H1 (cell line): Measurements from ENCODE around the gene ZFP64. TPM values are rescaled to one million over a fixed set of nuclear protein-coding genes. Genes with fewer than 3 reads are reported as not detected.

Source experiments
- CTCF ChIA-PET: fragments of 300-600 bp; sonication (Branson Sonifier 250); formaldehyde crosslinking; loops from one replicate; lab custom pipeline; 2021; ENCODE audit not compliant: partially characterized antibody; lab: Charles Lee
- POLR2A ChIA-PET: fragments of 300-600 bp; sonication (Branson Sonifier 250); formaldehyde crosslinking; loops from one replicate; lab custom pipeline; 2021; ENCODE audit warnings: inconsistent platforms; ENCODE audit not compliant: partially characterized antibody; lab: Charles Lee
- DNase-seq, 2 experiments: peaks; one replicate each; pipeline versions ENCODE4 v3.0.0 to v3.0.0-alpha.2; 2010 to 2022; ENCODE audit warnings: low spot score in 2 of 2, low read depth in 1 of 2, mixed read lengths in 1 of 2
- FAIRE-seq: peaks from 2 replicates; lab custom pipeline; 2011; peaks lifted over from hg19 to GRCh38; lab: Jason Lieb, UNC
- H2AFZ ChIP-seq: 2 replicates; pipeline ENCODE4 v1.8.1; 2012; ENCODE audit warnings: low read length, inconsistent platforms
- H2AK5ac ChIP-seq: 2 replicates; pipeline ENCODE4 v1.6.1; 2013; ENCODE audit warnings: low read depth, low read length
- H2BK120ac ChIP-seq: replicated peaks from 2 replicates; pipeline ENCODE3; 2013; ENCODE audit warnings: low read depth, low read length, inconsistent platforms
- H2BK12ac ChIP-seq: 2 replicates; pipeline ENCODE4 v1.6.1; 2013; ENCODE audit warnings: low read depth, low read length
- H2BK15ac ChIP-seq: 2 replicates; pipeline ENCODE4 v1.6.1; 2013; ENCODE audit warnings: low read length
- H2BK20ac ChIP-seq: 2 replicates; pipeline ENCODE4 v1.6.1; 2013; ENCODE audit warnings: low read length
- H2BK5ac ChIP-seq: 2 replicates; pipeline ENCODE4 v1.6.1; 2013; ENCODE audit warnings: low read depth, low read length
- H3K14ac ChIP-seq: 2 replicates; pipeline ENCODE4 v1.6.1; 2013; ENCODE audit warnings: inconsistent platforms; ENCODE audit not compliant: insufficient read length
- H3K18ac ChIP-seq: 2 replicates; pipeline ENCODE4 v1.6.1; 2013; ENCODE audit warnings: low read length; ENCODE audit errors: extremely low read depth
- H3K23ac ChIP-seq: 2 replicates; pipeline ENCODE4 v1.6.1; 2013; ENCODE audit warnings: inconsistent platforms; ENCODE audit not compliant: insufficient read length
- H3K23me2 ChIP-seq: 2 replicates; pipeline ENCODE4 v1.6.1; 2013; ENCODE audit warnings: low read depth, low read length
- H3K27ac ChIP-seq: 2 replicates; pipeline ENCODE4 v1.6.1; 2011; ENCODE audit warnings: low read depth, low read length, inconsistent platforms
- H3K27me3 ChIP-seq, 4 experiments: replicated peaks in 1 of 4; 1 replicate in 1 of 4; 2 replicates in 3 of 4; pipeline versions ENCODE4 v1.6.1 to v1.8.1; 2011 to 2013; ENCODE audit warnings: low read length in 3 of 4, mild to moderate bottlenecking in 3 of 4, inconsistent platforms in 2 of 4, mixed read lengths in 2 of 4, moderate library complexity in 1 of 4; ENCODE audit not compliant: control insufficient read depth in 3 of 4, insufficient read depth in 3 of 4; ENCODE audit errors: extremely low read depth in 1 of 4
- H3K36me3 ChIP-seq, 4 experiments: 2 replicates each; pipeline versions ENCODE4 v1.6.1 to v1.8.1; 2011 to 2013; ENCODE audit warnings: mild to moderate bottlenecking in 4 of 4, low read length in 3 of 4, moderate library complexity in 2 of 4, control low read depth in 1 of 4, inconsistent platforms in 1 of 4; ENCODE audit not compliant: insufficient read depth in 4 of 4, control insufficient read depth in 2 of 4
- H3K4ac ChIP-seq: replicated peaks from 2 replicates; pipeline ENCODE3; 2013; ENCODE audit warnings: low read length, low read depth, mixed read lengths, inconsistent platforms; ENCODE audit not compliant: insufficient read length
- H3K4me1 ChIP-seq, 4 experiments: replicated peaks in 1 of 4; 1 replicate in 1 of 4; 2 replicates in 3 of 4; pipeline versions ENCODE4 v1.6.1 to v1.8.1; 2011 to 2013; ENCODE audit warnings: low read length in 3 of 4, inconsistent platforms in 2 of 4, mixed read lengths in 1 of 4; ENCODE audit not compliant: insufficient read depth in 4 of 4, control insufficient read depth in 3 of 4
- H3K4me2 ChIP-seq, 2 experiments: 2 replicates each; pipeline versions ENCODE4 v1.6.1 to v1.8.1; 2011 to 2013; ENCODE audit warnings: low read depth in 2 of 2, low read length in 2 of 2, control low read depth in 1 of 2, inconsistent platforms in 1 of 2, mild to moderate bottlenecking in 1 of 2; ENCODE audit not compliant: insufficient read depth in 1 of 2
- H3K4me3 ChIP-seq, 4 experiments: fragments of 200-600, 300-600 bp in 1 of 4; sonication (generic), shearing (Covaris generic), sonication (Bioruptor Twin) in 1 of 4; 2 replicates each; pipeline versions ENCODE4 v1.5.1 to v1.8.1; 2011 to 2016; ENCODE audit warnings: low read length in 4 of 4, low read depth in 3 of 4, control low read depth in 2 of 4, inconsistent platforms in 2 of 4, mild to moderate bottlenecking in 2 of 4, mixed read lengths in 1 of 4, moderate library complexity in 1 of 4; ENCODE audit not compliant: insufficient read depth in 2 of 4; ENCODE audit errors: extremely low read depth in 1 of 4
- H3K56ac ChIP-seq: replicated peaks from 2 replicates; pipeline ENCODE3; 2013; ENCODE audit warnings: low read depth, mild to moderate bottlenecking, mixed read lengths, low read length, inconsistent platforms; ENCODE audit not compliant: insufficient read length
- H3K79me1 ChIP-seq: 2 replicates; pipeline ENCODE4 v1.6.1; 2013; ENCODE audit warnings: low read depth, low read length, control low read depth
- H3K79me2 ChIP-seq, 2 experiments: 2 replicates each; pipeline versions ENCODE4 v1.6.1 to v1.8.1; 2012 to 2013; ENCODE audit warnings: low read length in 2 of 2, mild to moderate bottlenecking in 2 of 2, inconsistent platforms in 1 of 2; ENCODE audit not compliant: insufficient read depth in 2 of 2, control insufficient read depth in 1 of 2
- H3K9ac ChIP-seq, 4 experiments: replicated peaks in 1 of 4; 1 replicate in 1 of 4; 2 replicates in 3 of 4; pipeline versions ENCODE4 v1.6.1 to v1.8.1; 2011 to 2013; ENCODE audit warnings: low read depth in 3 of 4, low read length in 3 of 4, control low read depth in 2 of 4, mild to moderate bottlenecking in 2 of 4, moderate library complexity in 2 of 4, inconsistent platforms in 1 of 4; ENCODE audit errors: extremely low read depth in 1 of 4
- H3K9me3 ChIP-seq, 2 experiments: 2 replicates each; pipeline versions ENCODE4 v1.6.1 to v1.8.1; 2012 to 2013; ENCODE audit warnings: mild to moderate bottlenecking in 2 of 2, moderate library complexity in 2 of 2, control low read depth in 1 of 2, inconsistent platforms in 1 of 2, low read depth in 1 of 2, low read length in 1 of 2, mixed read lengths in 1 of 2; ENCODE audit not compliant: insufficient read depth in 2 of 2
- H4K20me1 ChIP-seq, 2 experiments: replicated peaks in 1 of 2; 2 replicates each; pipeline versions ENCODE3 to v1.8.1; 2011 to 2013; ENCODE audit warnings: inconsistent platforms in 2 of 2, low read length in 2 of 2, mild to moderate bottlenecking in 1 of 2; ENCODE audit not compliant: insufficient read depth in 2 of 2, control insufficient read depth in 1 of 2
- H4K5ac ChIP-seq: 2 replicates; pipeline ENCODE4 v1.6.1; 2013; ENCODE audit warnings: low read length, low read depth, mixed read lengths, inconsistent platforms; ENCODE audit not compliant: insufficient read length
- H4K8ac ChIP-seq: 2 replicates; pipeline ENCODE4 v1.8.0; 2013; ENCODE audit warnings: mild to moderate bottlenecking, moderate library complexity, low read length, inconsistent platforms; ENCODE audit not compliant: insufficient read depth; ENCODE audit errors: extremely low read depth
- H4K91ac ChIP-seq: replicated peaks from 2 replicates; pipeline ENCODE3; 2013; ENCODE audit warnings: low read length, mixed read lengths, inconsistent platforms; ENCODE audit not compliant: insufficient read length
- CHD2 ChIP-seq: IDR thresholded peaks from 2 replicates; pipeline ENCODE4 v1.6.1; 2012; ENCODE audit warnings: low read length, improper control_type of control experiment
- EGR1 ChIP-seq: IDR thresholded peaks from 2 replicates; pipeline ENCODE4 v1.6.1; 2011; ENCODE audit warnings: low read depth, low read length, borderline replicate concordance
- EP300 ChIP-seq, 2 experiments: IDR thresholded peaks; 1 replicate in 1 of 2; 2 replicates in 1 of 2; pipeline ENCODE4 v1.6.1; 2011 to 2012; ENCODE audit warnings: low read depth in 2 of 2, low read length in 2 of 2, mild to moderate bottlenecking in 2 of 2, borderline replicate concordance in 1 of 2, inconsistent platforms in 1 of 2, moderate library complexity in 1 of 2
- KDM4A ChIP-seq: IDR thresholded peaks from one replicate; pipeline ENCODE4 v1.7.1; 2012; ENCODE audit warnings: low read depth, mild to moderate bottlenecking, moderate library complexity, low read length, inconsistent platforms; ENCODE audit not compliant: severe bottlenecking
- KDM5A ChIP-seq: fragments of 200-600 bp; IDR thresholded peaks from 2 replicates; pipeline ENCODE4 v1.7.1; 2012; ENCODE audit warnings: mild to moderate bottlenecking, low read length, inconsistent platforms, mixed read lengths
- MAFK ChIP-seq: IDR thresholded peaks from 2 replicates; pipeline ENCODE4 v1.6.1; 2012; ENCODE audit warnings: low read depth, mild to moderate bottlenecking, improper control_type of control experiment, low read length
- NANOG ChIP-seq: IDR thresholded peaks from 2 replicates; pipeline ENCODE4 v1.6.1; 2011; ENCODE audit warnings: low read length, low read depth, mild to moderate bottlenecking, inconsistent platforms; ENCODE audit not compliant: insufficient read depth, poor library complexity, severe bottlenecking
- POU5F1 ChIP-seq: IDR thresholded peaks from 2 replicates; pipeline ENCODE4 v1.6.1; 2011; ENCODE audit warnings: low read depth, mild to moderate bottlenecking, low read length, moderate library complexity
- RAD21 ChIP-seq, 2 experiments: IDR thresholded peaks in 1 of 2; conservative IDR thresholded peaks in 1 of 2; 2 replicates each; pipeline ENCODE4 v1.6.1; 2011; ENCODE audit warnings: low read depth in 2 of 2, low read length in 2 of 2, improper control_type of control experiment in 1 of 2, inconsistent platforms in 1 of 2, mild to moderate bottlenecking in 1 of 2, moderate library complexity in 1 of 2
- SIRT6 ChIP-seq: IDR thresholded peaks from one replicate; pipeline ENCODE4 v1.7.1; 2012; ENCODE audit warnings: low read length, inconsistent platforms
- YY1 ChIP-seq: IDR thresholded peaks from 2 replicates; pipeline ENCODE4 v1.6.1; 2011; ENCODE audit warnings: low read depth, mild to moderate bottlenecking, low read length
- WGBS, 2 experiments: shearing (Covaris generic) in 1 of 2; methylation state at CpG; one replicate each; pipeline versions ENCODE4 v1.1.6 to v1.1.7; 2013 to 2015; ENCODE audit warnings: low lambda C conversion rate in 2 of 2, mixed read lengths in 2 of 2, inconsistent platforms in 1 of 2, low coverage in 1 of 2, missing lambda C conversion rate in 1 of 2; ENCODE audit not compliant: insufficient replicate concordance in 2 of 2, insufficient coverage in 1 of 2, insufficient read length in 1 of 2; ENCODE audit errors: extremely low coverage in 1 of 2, missing lambda C conversion rate in 1 of 2; 5-methylcytosine and 5-hydroxymethylcytosine counted together
- polyA plus RNA-seq, 7 experiments: library from polyadenylated mRNA; depleted of rRNA in 3 of 7; stranded (reverse) in 5 of 7; unstranded in 2 of 7; fragments of >200 nt in 5 of 7; fragments of 200-250 nt in 2 of 7; gene quantifications; 1 replicate in 5 of 7; 2 replicates in 1 of 7; 4 replicates in 1 of 7; pipeline versions ENCODE4 v1.2.1 to v1.2.3, GENCODE V29; 2011 to 2013; ENCODE audit warnings: missing spikeins in 2 of 7, mixed read lengths in 2 of 7
- total RNA-seq: library from RNA; stranded (reverse); fragmentation: NEBNext Ultra II Directional; extraction: Animal tissue kit (Norgen Biotek cat#: 25700); gene quantifications from 2 replicates; pipeline ENCODE4 v1.2.1, GENCODE V29; 2021
- TF ChIP-seq, protein P1 (sequence below): IDR thresholded peaks from 2 replicates; pipeline ENCODE4 v1.6.1; 2011; ENCODE audit warnings: low read length, improper control_type of control experiment

ZFP64 gene
- total and polyA plus RNA-seq, 2 of the 8 experiments (the other 6 are each of a cell fraction or from before 2014, with no cell fraction given): 25.3 to 43.7 TPM

DNA sequence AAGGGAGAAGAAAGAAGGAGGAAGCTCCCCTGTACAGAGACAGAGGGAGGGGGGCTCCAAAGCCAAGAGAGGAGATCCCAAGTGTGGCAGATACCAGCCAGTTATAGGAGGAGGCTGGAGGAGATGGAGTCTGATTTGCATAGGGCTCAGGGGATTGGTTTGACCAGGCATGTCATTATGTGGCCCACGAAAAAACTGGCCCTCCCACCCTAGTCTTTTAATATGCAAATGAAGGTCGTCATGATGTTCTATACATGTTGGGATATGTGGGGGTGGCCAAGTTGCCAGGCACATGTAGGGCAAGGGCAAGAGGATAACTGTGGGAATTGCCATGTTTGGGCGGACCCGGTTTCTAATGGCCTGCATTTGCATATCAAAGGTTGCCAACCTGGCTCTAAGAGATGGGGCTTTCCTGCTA, 17.6 kb upstream of the ZFP64 start:
- no peaks in the 10 kb centered on the region for H3K27me3 ChIP-seq
- peaks cover 0 to 6% of the 10 kb centered on the region in 2 experiments; a peak in 1 of 4 replicates for H3K9me3 ChIP-seq
- H3K56ac ChIP-seq: no peak overlapping the region
- DNase-seq (peak in 1 of 2 experiments; percentile 65), FAIRE-seq (peak; percentile 81)
- no peaks in the 10 kb centered on the region for H4K20me1 ChIP-seq
- no peak overlapping the region for H4K5ac ChIP-seq
- H2BK5ac ChIP-seq: no peak overlapping the region
- H3K23me2 ChIP-seq: no peaks in the 10 kb centered on the region
- peak overlapping the region in 1 of 4 experiments; percentile 33; a peak in 1 of 8 replicates for H3K4me3 ChIP-seq
- H2AK5ac ChIP-seq: no peak overlapping the region
- peaks cover 0 to 12% (median 9%) of the 10 kb centered on the region in 4 experiments; a peak in 6 of 7 replicates for H3K4me1 ChIP-seq
- POLR2A ChIA-PET: interaction anchor here (1.3 to 1.7 kb wide), 2 partner anchors 17 to 104 kb away, joined by 3 to 6 read pairs; partner anchors contain the start of gene ZFP64
- H3K36me3 ChIP-seq: no peaks in the 10 kb centered on the region
- H3K79me2 ChIP-seq: no peaks in the 10 kb centered on the region
- H3K14ac ChIP-seq: no peak overlapping the region
- no peak overlapping the region for H2AFZ ChIP-seq
- WGBS, 2 experiments: 11% methylated on average over 4 of the region's 4 CpGs; no CpG with 5 or more reads in 1 of the 2 experiments
- no peak overlapping the region for H3K27ac ChIP-seq
- H4K8ac ChIP-seq: no peak overlapping the region
- H3K79me1 ChIP-seq: no peaks in the 10 kb centered on the region
- no peak overlapping the region for H4K91ac ChIP-seq
- H2BK15ac ChIP-seq: no peak overlapping the region
- no peak overlapping the region for H3K23ac ChIP-seq
- H3K18ac ChIP-seq: no peak overlapping the region
- H3K4me2 ChIP-seq: peak overlapping the region; percentile 16 to 52
- no peak overlapping the region for H2BK20ac ChIP-seq
- 0 out of 2 replicates have a peak overlapping the region, but pooled peaks have one; percentile 51 for H2BK12ac ChIP-seq
- no peak overlapping the region for H3K4ac ChIP-seq
- H3K9ac ChIP-seq: no peak overlapping the region
- CTCF ChIA-PET: interaction anchor here (0.6 to 1.0 kb wide), 2 partner anchors 9 to 25 kb away, joined by 3 read pairs; no protein-coding TSS in a partner anchor
- no peak overlapping the region for H2BK120ac ChIP-seq
- TF ChIP-seq, protein P1, sequence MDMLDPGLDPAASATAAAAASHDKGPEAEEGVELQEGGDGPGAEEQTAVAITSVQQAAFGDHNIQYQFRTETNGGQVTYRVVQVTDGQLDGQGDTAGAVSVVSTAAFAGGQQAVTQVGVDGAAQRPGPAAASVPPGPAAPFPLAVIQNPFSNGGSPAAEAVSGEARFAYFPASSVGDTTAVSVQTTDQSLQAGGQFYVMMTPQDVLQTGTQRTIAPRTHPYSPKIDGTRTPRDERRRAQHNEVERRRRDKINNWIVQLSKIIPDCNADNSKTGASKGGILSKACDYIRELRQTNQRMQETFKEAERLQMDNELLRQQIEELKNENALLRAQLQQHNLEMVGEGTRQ: no peak
- no peak for TF ChIP-seq KDM5A
- TF ChIP-seq CHD2: no peak
- peak; percentile 64; the same call in 1 of the 2 replicates for TF ChIP-seq YY1
- TF ChIP-seq EP300 (IDR thresholded peaks at IDR 0.05; ENCODE audit: borderline replicate concordance in 1 of 2, low read depth in 2 of 2, low read length in 2 of 2): peak in 1 of 2 experiments; percentile 8; a peak in 1 of 3 replicates
- TF ChIP-seq KDM4A: no peak
- peak; percentile 54 for TF ChIP-seq NANOG
- TF ChIP-seq MAFK: no peak
- no peak for TF ChIP-seq SIRT6
- TF ChIP-seq EGR1: no peak
- no peak for TF ChIP-seq RAD21 (IDR thresholded peaks at IDR 0.05 in 1 of 2, conservative IDR thresholded peaks at IDR 0.05 in 1 of 2; ENCODE audit: low read depth in 2 of 2, low read length in 2 of 2)
- peak; percentile 75; the same call in 1 of the 2 replicates for TF ChIP-seq POU5F1
